Measurements from ENCODE around the gene CHTOP.
"Not testable (repeated sequence)": the region's sequence is repeated elsewhere in the genome, so short reads cannot be mapped to it uniquely, and the experiment has no call there.

The CHTOP gene

GRCh38 chr1:153663211-153663610 lies 29.3 kb downstream of the CHTOP start:
- no peak for DNase-seq (ENCODE audit: low spot score)

DNA sequence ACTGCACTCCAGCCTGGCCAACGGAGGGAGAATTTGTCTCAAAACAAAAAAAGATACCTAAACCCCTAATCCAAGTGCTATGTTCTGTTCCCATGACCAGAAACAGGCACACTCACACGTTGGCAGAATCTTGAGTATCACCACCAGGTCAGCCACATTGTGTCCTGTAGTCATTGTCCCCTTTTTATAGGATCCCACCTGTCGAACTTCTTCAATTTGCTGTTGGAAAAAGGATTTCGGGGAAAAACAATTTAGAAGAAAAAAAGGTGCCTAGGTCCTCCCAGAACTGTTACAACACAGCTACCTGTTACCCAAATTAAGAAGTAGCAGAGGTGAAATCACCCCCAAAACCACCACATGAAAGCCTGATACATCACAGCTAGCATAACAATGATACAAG lies 33.6 kb downstream of the CHTOP start:
- no peak for DNase-seq (ENCODE audit: low spot score)

GRCh38 chr1:153668672-153669071 lies 34.8 kb downstream of the CHTOP start:
- not testable (repeated sequence) for DNase-seq (ENCODE audit: low spot score)

DNA sequence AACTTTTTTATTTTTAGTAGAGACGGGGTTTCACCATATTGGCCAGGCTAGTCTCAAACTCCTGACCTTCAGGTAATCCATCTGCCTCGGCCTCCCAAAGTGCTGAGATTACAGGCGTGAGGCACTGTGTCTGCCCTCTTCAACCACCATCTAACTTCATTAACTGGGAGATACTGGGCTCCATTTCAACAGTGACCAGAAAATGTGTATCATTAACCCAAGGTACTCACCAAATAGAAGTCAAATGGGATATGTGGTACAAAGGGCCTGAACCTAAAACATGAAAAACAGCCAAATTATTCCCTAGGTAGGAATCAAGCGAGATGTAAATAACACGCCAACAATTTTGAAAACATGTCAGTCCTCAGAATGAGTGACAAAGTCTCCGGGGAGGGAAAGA lies 35.7 kb downstream of the CHTOP start:
- no peak for DNase-seq (ENCODE audit: low spot score)

GRCh38 chr1:153670257-153670858 lies 36.5 kb downstream of the CHTOP start:
- no peak for DNase-seq (ENCODE audit: low spot score)

DNA sequence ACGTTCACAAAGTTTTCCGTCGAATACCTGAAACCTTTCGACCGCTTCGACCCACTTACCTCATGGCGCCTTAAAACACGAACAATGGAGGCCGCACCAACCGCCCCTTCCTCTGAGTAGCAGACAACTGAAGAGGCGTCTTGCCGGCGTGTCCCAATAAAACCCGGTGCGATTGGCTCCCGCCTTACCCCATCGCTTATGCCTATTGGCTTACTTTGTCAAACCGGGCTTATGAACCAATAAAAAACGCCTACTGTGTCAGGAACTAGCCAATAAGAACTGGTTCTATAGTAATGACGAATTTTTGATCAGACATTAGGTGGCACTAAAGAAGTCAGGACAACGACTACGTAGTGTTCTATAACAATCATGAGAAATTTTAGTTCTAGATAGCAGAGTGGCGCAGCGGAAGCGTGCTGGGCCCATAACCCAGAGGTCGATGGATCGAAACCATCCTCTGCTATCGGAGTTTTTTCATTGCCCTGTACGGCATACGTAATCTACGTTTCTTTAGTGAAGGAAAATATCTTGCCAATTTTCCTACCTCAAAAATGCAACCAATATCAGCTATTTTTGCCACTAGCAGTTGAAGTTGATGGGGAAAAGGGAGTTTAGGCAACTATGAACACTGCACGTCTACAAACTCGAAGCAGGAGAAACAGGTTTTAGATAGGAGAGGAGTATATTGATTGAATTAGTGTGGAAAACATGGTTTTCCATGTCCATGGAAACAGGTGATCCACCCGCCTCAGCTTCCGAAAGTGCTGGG lies 37.2 kb downstream of the CHTOP start, which contains the start of gene ILF2:
Gene ILF2 (minus strand): TSS at position 135 of the 769 bp plus-strand sequence. CDS start 71 bp downstream, at position 64.
- peak; percentile 98 for DNase-seq (ENCODE audit: low spot score)

DNA sequence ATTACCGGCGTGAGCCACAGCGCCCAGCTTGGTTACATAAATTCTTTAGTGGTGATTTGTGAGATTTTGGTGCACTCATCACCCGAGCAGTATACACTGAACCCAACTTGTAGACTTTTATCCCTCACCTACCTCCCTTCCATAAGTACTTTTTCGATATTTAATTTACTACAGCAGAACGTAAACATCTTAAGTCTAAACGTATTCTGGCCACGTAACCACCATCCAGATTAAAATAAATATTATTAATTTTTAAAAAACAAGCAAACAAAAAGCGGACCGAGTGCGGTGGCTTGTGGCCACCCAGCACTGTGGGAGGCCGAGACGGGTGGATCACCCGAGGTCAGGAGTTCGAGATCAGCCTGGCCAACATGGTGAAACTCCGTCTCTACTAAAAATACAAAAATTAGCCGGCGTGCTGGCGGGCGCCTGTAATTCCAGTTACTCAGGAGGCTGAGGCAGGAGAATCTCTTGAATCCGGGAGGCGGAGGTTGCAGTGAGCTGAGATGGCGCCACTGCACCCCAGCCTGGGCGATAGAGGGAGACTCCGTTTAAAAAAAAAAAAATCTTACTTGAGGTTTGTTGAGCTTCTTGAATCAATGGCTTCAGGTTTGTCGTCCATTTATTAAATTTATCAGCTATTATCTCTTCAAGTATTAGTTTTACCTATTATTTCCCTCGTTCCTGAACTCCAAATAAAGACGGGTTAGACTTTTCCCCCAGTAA lies 37.9 kb downstream of the CHTOP start:
- DNase-seq (ENCODE audit: low spot score) = not testable (repeated sequence)

DNA sequence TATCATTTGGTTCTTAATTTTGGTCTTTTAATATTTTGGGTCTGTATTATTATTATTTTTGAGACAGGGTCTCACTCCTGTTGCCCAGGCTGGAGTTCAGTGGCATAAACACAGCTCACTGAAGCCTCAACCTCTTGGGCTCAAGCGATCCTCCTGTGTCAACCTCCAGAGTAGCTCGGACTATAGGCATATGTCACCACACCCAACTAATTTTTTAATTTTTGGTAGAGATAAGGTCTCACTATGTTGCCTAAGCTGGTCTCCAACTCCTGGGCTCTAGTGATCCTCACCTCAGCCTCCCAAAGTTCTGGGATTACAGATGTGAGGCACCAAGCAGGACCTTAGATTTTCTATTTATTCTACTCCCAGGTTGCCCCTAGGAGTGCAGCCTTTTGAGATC lies 39.6 kb downstream of the CHTOP start:
- DNase-seq (ENCODE audit: low spot score) = no peak

GRCh38 chr1:153677718-153678518 lies 44.1 kb downstream of the CHTOP start:
- no peak for DNase-seq (ENCODE audit: low spot score)

DNA sequence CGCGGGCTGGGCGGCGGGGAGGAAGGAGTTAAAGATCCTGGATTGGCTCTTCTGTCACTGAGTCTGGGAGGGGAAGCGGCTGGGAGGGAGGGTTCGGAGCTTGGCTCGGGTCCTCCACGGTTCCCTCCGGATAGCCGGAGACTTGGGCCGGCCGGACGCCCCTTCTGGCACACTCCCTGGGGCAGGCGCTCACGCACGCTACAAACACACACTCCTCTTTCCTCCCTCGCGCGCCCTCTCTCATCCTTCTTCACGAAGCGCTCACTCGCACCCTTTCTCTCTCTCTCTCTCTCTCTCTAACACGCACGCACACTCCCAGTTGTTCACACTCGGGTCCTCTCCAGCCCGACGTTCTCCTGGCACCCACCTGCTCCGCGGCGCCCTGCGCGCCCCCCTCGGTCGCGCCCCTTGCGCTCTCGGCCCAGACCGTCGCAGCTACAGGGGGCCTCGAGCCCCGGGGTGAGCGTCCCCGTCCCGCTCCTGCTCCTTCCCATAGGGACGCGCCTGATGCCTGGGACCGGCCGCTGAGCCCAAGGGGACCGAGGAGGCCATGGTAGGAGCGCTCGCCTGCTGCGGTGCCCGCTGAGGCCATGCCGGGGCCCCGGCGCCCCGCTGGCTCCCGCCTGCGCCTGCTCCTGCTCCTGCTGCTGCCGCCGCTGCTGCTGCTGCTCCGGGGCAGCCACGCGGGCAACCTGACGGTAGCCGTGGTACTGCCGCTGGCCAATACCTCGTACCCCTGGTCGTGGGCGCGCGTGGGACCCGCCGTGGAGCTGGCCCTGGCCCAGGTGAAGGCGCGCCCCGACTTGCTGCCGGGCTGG lies 44.9 kb downstream of the CHTOP start, which contains the start of gene NPR1:
Gene NPR1 (plus strand): TSS at position 170 of the 818 bp plus-strand sequence. CDS start 421 bp downstream, at position 591.
- DNase-seq (ENCODE audit: low spot score) = no peak

DNA sequence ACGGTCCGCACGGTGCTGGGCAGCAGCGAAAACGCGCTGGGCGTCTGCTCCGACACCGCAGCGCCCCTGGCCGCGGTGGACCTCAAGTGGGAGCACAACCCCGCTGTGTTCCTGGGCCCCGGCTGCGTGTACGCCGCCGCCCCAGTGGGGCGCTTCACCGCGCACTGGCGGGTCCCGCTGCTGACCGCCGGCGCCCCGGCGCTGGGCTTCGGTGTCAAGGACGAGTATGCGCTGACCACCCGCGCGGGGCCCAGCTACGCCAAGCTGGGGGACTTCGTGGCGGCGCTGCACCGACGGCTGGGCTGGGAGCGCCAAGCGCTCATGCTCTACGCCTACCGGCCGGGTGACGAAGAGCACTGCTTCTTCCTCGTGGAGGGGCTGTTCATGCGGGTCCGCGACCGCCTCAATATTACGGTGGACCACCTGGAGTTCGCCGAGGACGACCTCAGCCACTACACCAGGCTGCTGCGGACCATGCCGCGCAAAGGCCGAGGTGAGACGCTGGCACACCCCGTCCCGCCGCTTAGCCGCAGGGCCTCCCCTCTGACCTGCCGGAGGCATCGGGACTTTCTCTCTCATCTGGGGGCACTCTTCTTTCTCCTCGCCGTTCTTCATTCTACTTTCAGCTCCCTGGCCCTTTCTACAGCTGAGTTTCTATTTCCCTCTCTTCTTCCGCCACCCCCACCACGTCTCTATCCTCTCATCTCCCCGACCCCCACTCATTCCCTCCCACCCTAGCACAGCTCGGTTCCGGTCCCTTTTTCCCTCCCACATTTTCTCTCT lies 45.7 kb downstream of the CHTOP start:
- DNase-seq (ENCODE audit: low spot score) = no peak

DNA sequence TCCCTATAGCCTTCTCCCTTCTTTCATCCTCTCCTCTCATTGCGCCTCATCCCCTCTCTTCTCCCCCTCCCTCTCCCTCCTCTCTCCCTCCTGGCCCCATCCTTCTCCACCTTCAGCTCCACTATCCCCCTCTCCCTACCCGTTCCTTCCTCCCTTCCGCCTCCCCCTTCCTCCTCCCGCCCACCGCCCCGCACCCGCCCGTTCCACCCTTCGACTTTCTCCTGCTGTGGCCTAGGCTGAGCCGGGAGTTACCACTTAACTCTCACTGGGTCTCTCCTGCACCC lies 46.2 kb downstream of the CHTOP start:
- DNase-seq (ENCODE audit: low spot score) = no peak

DNA sequence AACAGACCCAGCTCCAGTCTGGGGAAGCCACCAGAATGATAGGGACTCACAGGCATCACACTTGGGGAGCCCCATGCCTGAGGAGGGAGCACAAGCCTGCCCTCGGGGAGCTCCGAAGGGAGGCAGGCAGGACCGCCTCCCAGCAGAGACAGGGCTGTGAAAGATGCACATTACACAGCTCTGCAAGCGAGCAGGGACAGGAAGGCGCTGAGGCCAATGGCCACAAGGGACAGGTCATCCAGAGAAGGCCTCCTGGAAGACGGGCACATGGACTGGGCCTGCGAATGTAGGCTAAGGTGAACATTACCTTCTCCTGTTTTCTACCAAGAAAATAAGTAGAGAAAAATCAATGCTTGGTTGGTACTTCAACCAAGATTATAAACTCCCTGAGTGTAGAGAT lies 48.9 kb downstream of the CHTOP start:
- no peak for DNase-seq (ENCODE audit: low spot score)

DNA sequence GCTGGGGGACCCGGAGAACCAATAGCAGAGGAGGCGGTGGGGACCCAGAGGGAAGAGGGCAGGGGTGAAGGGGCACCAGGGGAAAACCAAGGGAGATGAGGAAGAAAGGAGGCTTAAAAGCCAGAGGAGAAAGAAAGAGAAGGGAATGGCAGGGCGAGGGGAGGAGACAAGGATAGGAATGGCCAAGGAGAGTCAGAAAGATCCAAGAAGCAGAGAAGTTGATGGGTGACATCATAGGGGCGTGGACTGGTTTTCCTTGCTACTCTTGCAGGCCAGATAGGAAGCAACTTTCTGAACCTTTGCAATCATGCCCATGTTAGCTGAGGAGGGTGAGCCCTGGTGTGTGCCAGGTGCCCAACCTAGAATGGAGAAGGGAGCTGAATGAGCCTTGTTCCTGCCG lies 50.0 kb downstream of the CHTOP start:
- no peak for DNase-seq (ENCODE audit: low spot score)

GRCh38 chr1:153684892-153685291 lies 51.0 kb downstream of the CHTOP start:
- no peak for DNase-seq (ENCODE audit: low spot score)

DNA sequence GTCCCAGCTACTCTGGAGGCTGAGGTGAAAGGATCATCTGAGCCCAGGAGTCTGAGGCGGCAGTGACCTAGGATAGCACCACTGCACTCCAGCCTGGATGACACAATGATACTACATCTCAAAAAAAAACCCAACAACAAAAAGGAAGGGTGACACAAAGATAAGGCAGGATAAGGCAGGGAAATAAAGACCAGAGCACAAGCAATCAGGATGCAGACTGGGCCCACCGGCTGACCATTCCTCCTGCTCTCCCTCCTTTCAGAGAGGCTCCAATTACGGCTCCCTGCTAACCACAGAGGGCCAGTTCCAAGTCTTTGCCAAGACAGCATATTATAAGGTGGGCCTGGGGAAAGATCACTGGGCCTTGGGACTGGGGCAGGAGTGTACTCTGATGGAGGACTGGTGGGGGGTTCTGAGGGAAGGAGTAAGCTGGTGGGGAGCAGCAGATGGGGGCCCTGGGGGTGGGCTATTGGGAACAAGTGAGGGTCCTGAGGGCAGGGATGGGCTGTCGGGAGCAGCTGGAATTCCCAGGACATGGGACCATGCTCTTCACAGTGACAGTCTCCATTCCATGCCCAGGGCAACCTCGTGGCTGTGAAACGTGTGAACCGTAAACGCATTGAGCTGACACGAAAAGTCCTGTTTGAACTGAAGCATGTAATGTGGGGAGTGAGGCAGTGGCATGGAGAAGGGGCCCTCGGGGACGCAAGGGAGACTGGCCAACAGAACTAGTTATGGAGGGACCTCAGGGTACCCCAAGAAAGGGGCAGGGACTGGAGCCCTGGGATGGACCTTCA lies 51.9 kb downstream of the CHTOP start:
- no peak for DNase-seq (ENCODE audit: low spot score)

- DNase-seq (ENCODE audit: low spot score) = no peak
Measured at GRCh38 chr1:153687346-153688125, 53.7 kb downstream of the CHTOP start.

DNA sequence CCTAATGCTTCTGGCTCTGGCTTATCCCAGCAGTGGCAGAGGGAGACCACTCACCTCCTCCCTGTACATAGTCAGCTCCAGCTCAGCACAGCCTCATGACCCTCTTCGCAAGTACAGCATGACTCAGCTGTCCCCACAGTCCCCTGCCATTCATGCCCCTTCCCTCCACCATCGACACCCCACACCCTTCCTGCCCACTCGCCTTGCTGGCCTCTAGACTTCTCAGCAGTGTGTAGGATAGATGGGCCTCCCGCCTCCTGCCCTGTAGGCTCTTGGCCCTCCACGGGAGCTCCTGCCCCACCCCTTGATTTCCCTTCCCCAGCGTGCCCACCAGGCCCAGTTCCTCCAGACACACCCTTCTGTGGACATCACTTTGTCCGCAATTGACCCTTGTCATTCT lies 54.4 kb downstream of the CHTOP start:
- DNase-seq (ENCODE audit: low spot score) = no peak

- DNase-seq (ENCODE audit: low spot score) = no peak
Measured at GRCh38 chr1:153688736-153689328, 55.0 kb downstream of the CHTOP start.

Measured in left forelimb (tissue), 1 donor.